Left renal cortex interstitium (tissue), 4 donors: ENCODE results near the gene XG. TPM values are rescaled to one million over a fixed set of nuclear protein-coding genes. Genes with fewer than 3 reads are reported as not detected.
"Not testable (repeated sequence)": the region's sequence is repeated elsewhere in the genome, so short reads cannot be mapped to it uniquely, and the experiment has no call there.

Experiments
- DNase-seq, 4 donors: peaks; one replicate each; pipeline ENCODE4 v3.0.0-alpha.2; 2013; ENCODE audit warnings: low read depth in 4 of 4, low spot score in 2 of 4, missing footprints in 1 of 4
- polyA plus RNA-seq, 4 donors: library from polyadenylated mRNA; unstranded; fragments of 120-200 nt; gene quantifications; one replicate each; pipeline ENCODE4 v1.2.1, GENCODE V29; 2013; ENCODE audit not compliant: insufficient read length in 4 of 4

XG gene
- polyA plus RNA-seq, 4 donors: 0.19 to 0.69 (median 0.37) TPM

- not testable (repeated sequence) for DNase-seq
Measured at GRCh38 chrX:2812161-2812907, 60.5 kb downstream of the XG start.

DNA sequence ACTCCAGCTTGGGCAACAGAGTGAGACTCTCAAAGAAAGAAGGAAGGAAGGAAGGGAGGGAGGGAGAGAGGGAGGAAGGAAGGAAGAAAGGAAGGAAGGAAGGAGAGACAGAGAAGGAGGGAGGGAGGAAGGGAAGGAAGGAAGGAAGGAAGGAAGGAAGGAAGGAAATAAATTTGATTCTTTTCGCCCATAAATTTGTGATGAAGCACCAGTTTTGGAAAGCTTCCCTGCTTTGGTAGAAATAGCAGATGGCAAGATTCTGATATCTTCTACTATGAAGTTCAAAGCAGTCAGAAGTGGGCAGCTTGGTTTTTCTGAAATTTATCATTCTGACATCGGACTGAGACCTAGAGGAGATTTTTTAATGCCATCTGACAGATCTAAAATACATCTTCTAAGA lies 65.2 kb downstream of the XG start:
- no peak for DNase-seq

DNA sequence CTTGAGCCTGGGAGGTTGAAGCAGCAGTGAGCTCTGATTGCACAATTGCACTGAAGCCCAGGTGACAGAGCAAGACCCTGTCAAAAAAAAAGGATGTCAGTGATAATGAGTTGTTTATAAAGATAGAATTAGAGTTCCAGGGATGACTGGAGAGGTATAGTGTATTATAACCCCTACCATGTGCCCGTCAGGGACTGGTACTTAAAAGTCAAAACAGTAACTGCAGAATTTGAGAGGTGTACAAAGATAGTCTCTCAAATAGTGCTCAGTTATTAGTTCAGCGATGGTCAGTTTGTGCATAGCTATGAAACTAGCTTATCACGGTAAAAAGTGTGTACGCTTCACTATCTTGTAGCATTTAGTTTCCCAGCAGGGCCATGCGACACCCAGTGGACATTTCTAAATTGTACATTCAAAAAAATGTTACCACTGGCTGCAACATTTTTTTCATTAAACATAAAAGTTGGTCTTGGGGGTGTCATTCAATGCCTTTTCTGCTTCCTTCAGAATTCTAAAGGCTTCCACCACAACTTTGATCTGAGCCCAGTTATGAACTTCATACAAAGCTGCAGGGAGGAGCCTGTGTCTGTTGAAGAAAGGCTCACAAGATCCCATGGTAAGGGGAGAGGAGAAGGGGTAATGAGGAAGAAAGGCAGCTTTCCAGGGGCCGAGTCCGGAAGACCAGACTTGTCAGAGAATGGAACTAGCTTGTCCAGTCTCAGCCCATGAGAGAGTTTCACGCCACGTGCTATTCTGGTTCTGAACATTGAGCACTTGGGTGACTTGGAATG lies 67.7 kb downstream of the XG start:
- DNase-seq: no peak

DNA sequence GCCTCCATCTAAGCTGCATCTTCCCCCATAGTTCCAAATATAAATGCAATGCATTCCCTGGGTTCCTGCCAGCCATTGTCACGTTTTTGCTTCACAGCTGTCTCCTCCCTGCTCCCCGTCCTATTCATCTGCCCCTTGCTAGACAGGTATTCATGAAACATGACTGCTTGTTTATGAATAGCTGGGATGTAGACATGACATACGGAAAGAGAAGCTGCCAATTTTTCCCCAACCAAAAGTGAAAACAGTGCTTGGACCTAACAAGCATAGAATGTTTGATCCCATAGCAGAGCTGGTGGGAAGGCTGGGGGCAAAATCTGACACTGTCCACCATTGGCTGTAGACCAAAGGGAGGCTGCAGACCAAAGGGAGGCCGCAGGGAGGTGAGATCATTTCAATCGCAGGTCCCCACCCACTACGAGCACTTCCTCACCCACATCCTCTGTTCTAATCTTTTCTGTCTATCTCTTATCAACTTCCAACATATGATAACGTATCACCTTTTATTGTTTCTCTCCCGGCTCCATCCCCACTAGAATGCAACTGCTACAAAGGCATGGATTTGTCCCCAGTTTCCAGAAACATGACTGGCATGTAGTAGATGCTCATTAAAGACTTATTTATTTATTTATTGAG lies 68.4 kb downstream of the XG start:
- no peak for DNase-seq

DNA sequence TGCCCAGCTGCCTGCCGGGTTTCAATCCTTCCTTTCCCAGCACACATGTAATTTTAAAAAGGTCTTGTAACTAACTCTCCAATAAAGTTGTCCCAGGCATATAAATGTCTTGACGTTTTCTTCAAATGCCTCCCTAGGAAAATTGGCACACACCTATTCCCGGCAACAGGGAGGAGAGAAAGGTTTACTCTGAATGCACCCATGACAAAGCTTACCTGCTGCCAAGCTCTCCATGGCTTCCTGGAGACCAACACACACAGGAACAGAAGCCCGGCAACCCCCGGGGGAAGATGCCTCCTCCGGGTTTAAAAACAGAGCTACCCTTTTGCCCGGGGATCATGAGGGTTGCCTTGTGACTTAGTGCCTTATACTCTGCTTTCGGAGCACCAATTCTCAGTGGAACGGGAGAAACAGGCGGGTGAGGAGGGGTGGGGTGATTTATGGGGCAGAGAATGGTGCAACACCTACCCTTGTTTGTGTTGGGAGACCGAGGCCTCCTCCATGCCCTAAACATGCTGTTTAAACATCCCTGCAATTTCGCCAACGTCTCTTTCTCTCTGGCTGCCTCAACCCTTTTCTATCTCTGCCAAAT lies 72.1 kb downstream of the XG start:
- no peak for DNase-seq

- DNase-seq: no peak
Measured at GRCh38 chrX:2824886-2825285, 73.0 kb downstream of the XG start.

DNA sequence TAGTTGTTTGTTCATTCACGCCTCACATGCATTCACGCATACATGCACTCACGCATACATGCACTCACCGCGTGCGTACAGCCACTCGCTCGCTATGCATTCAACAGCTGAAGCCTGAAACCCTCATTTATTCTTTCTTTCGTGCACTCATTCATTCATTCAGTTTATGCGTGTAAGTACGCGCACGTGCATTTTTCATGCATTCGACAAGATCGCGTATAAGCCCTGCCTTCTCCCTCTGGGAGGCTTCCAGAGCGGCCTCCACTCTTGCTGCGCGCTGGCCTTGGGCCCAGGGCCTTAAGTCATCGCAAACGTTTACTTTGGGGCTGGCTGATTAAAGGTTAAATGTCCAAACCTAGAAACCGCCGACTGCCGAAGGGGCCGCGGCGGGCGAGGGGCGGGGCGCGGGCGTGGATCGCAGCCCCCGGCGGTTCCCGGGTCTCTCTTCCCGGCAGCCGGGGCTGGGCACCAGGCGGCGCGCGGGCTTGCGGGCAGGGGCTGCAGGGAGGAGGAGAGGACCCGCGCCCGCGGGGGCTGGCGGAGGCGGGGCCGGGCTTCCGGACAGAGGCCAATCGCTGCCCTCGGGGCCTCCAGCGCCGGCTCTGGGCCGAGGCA lies 76.6 kb downstream of the XG start, which contains the start of gene GYG2:
GYG2 (plus strand) TSS at position 587 of the 615 bp plus-strand sequence. CDS start 1,259 bp downstream, outside the sequence.
- DNase-seq: no peak

DNA sequence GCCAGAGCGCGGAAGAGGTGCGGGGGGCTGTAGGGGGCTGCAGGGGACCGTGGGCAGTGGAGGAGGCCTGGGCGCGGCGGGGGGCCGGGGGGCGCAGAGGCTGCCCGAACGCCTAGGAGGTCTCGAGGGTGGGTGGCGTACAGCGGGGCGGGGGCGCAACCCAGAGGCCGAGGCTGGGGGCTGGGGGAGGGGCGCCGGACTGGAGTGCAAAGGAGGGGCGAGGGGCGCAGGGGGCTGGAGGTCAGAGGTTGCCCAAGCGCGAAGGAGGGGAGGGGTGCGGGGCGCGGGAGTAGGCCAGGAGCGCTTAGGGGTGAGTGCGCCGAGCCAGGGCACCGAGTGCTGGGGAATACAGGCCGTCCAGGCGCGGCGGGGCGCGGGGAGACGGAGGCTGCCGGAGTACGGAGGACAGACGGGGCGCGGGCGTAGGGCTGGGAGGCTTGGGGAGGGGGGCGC lies 77.1 kb downstream of the XG start:
- no peak for DNase-seq

DNA sequence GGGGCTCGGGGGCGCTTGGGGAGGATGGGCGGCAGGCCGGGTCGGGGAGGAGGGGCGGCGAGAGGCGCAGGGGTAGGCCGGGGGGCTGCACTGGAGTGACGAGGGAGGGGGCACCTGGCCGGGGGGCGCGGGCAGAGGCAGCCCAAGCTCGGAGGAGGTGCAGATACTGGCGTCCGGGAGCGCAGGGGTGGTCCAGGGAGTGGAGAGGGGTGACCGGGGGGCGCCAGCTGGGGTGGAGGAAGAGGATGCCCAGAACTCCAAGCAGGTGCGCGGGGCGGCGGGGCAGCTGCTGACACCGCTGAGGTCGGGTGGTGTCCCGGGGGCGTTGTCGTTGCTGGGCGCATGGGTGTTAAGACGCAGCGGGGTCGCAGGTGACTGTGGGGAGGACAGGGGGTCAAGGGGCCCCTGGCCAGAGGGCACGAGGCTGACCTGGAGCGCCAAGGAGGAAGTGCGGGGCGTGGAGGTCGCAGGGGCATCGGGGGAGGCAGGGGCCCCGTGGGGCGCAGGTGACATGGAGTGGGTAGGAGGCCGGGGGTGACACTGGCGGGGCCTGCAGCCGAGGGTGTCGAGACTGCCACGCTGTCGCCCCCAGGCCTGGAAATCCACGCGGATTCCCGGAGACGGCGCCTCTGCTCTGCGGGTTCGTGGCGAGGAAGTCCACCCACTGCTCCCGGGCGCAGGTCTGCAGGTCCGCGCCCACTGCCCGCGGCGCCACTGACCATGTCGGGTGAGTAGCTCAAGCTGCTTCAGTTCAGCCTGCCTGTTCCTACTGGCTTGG lies 77.8 kb downstream of the XG start:
- no peak for DNase-seq

DNA sequence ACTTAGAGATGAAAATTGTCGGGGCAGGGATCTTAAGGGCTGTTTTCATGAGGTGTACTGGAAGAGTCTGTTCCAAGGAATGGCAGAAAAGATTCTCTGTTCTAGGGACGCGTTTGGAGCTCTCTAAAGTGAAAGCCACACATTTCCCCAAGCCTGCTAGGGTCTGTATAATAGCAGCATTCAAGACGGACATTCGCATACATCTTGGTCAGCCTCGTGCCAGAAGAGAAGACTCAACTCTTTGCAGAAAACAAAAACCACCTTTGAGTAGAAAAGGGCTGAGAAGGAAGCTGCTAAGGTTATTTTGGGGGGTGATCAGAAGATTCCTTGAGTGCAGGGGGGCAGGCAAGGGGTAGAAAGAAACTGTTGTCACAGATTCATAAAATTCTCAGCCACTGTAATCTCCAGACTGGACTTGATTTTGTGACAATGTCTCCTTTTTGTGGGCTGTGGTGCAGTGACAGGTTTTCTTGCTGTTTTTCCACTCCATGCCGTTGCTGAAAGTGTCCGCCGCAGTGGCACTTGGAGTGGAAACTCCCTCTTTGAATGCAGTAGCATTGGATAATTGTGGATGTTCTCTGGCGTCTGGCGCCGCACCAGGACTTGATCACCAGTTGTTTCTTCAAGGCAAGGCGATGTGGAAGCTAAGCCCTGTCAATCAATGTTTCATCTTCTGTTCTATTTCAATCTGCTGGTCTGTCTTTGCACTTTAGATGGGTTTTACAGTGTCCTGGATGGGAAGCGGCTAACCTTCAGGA lies 79.8 kb downstream of the XG start:
- DNase-seq: no peak

GRCh38 chrX:2837961-2838360 lies 86.1 kb downstream of the XG start:
- no peak for DNase-seq

GRCh38 chrX:2840961-2841360 lies 89.1 kb downstream of the XG start:
- DNase-seq: no peak

DNA sequence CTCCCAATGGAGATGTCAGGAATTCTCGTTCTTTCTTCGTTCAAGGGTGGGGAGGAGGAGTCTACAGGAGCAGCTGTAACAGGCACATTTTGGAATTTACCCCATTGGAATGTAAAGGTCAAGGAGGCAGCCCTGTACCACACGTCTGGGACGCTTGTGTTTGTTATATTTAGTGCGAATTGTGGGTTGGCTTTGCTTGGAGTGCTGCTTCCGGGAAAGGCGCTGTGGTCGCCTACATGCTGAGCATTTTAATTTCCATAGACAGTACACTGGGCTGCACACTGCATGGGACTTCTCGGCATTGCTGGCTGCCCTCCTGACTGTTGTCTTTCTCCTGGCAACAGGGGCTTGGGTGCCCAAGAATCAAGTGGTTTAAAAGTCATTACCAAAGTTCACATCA lies 89.7 kb downstream of the XG start:
- no peak for DNase-seq

- no peak for DNase-seq
Measured at GRCh38 chrX:2846992-2847391, 95.2 kb downstream of the XG start.

DNA sequence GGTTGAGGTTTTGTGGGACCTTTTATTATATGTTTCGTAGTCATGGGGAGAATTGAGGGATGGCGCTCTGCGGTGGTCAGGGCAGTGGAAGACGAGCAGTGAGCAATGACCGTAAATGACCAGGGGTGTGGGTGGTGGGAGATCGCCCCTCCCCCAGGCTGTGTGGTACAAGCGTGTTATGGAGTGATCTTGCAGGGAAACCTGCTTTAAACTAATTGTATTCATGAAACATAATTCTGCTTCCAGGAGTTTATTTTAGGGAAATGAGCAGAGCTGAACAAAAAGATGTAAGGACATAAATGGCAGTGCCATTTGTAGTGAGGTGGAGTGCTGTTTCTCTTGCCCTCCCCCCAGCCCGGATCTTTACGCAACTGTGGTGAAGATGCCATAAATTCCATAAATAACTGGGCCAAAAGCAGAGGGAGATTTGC lies 97.0 kb downstream of the XG start:
- no peak for DNase-seq

DNA sequence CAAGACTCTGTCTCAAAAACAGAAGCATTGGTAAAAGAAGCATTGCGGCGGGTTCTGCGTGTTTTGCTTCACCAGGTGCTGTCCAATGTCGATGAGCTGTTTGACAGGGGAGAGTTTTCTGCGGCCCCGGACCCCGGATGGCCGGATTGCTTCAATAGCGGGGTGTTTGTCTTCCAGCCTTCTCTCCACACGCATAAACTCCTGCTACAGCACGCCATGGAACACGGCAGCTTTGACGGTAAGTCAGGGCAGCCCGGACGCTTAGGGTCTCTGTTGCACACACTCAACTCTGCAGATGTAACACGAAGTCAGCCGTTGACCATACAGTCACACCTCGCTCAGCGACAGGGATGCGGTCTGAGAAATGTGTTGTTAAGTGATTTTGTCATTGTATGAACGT lies 103.1 kb downstream of the XG start:
- no peak for DNase-seq

- DNase-seq: no peak
Measured at GRCh38 chrX:2855761-2856160, 103.9 kb downstream of the XG start.

GRCh38 chrX:2857566-2857965 lies 105.7 kb downstream of the XG start:
- no peak for DNase-seq

GRCh38 chrX:2859197-2859797 lies 107.5 kb downstream of the XG start:
- no peak for DNase-seq
